PC-9 (cell line): ENCODE data around the gene PHYKPL. TPM values are rescaled to one million over a fixed set of nuclear protein-coding genes. Genes with fewer than 3 reads are reported as not detected.

ENCODE experiments used
- BruUV-seq: library from RNA; stranded (reverse); fragments of 400-500 nt; replicated peaks from 2 replicates; lab custom pipeline; 2021; lab: Mats Ljungman, UMichigan
- CTCF ChIA-PET: fragments of 300-600 bp; sonication (Branson Sonifier 250); formaldehyde crosslinking; loops from one replicate; lab custom pipeline; 2022; ENCODE audit warnings: antibody characterized with exemption; lab: Charles Lee
- POLR2A ChIA-PET: fragments of 300-600 bp; sonication (Branson Sonifier 250); formaldehyde crosslinking; loops from one replicate; lab custom pipeline; 2022; ENCODE audit warnings: antibody characterized with exemption; ENCODE audit not compliant: unreplicated experiment; lab: Charles Lee
- DNase-seq, 2 experiments: peaks; one replicate each; pipeline versions ENCODE4 v3.0.0 to v3.0.0-alpha.2; 2015 to 2022; ENCODE audit warnings: mixed read lengths in 1 of 2
- H2AFZ ChIP-seq: fragments of 200-600 bp; sonication (generic); 2 replicates; pipeline ENCODE4 v1.8.1; 2017; ENCODE audit warnings: antibody characterized with exemption
- H3F3A ChIP-seq: fragments of 200-600 bp; sonication (generic); 2 replicates; pipeline ENCODE4 v1.8.1; 2017; ENCODE audit warnings: antibody characterized with exemption, mild to moderate bottlenecking, low read depth; ENCODE audit not compliant: insufficient read depth
- H3K27ac ChIP-seq: fragments of 200-600 bp; sonication (generic); 2 replicates; pipeline ENCODE4 v1.6.1; 2016; ENCODE audit warnings: mixed run types
- H3K27me3 ChIP-seq: fragments of 200-600 bp; sonication (generic); 2 replicates; pipeline ENCODE4 v1.6.1; 2016; ENCODE audit warnings: low read depth, mixed run types; ENCODE audit not compliant: insufficient read depth
- H3K36me3 ChIP-seq: fragments of 200-600 bp; sonication (generic); 2 replicates; pipeline ENCODE4 v1.6.1; 2016; ENCODE audit warnings: low read depth, mixed run types
- H3K4me1 ChIP-seq: fragments of 200-600 bp; sonication (generic); replicated peaks from 2 replicates; pipeline ENCODE4 v1.6.1; 2016; ENCODE audit warnings: mixed run types; ENCODE audit not compliant: insufficient read depth
- H3K4me2 ChIP-seq: fragments of 200-600 bp; sonication (generic); 2 replicates; pipeline ENCODE4 v1.6.1; 2017; ENCODE audit warnings: mixed run types
- H3K4me3 ChIP-seq: fragments of 200-600 bp; sonication (generic); 2 replicates; pipeline ENCODE4 v1.6.1; 2016; ENCODE audit warnings: mixed run types
- H3K79me2 ChIP-seq: fragments of 200-600 bp; sonication (generic); 2 replicates; pipeline ENCODE4 v1.6.1; 2017; ENCODE audit warnings: low read depth, mixed run types
- H3K9me2 ChIP-seq: fragments of 200-600 bp; sonication (generic); 2 replicates; pipeline ENCODE4 v1.8.1; 2017; ENCODE audit warnings: mild to moderate bottlenecking; ENCODE audit not compliant: insufficient read depth
- H3K9me3 ChIP-seq: fragments of 200-600 bp; sonication (generic); 2 replicates; pipeline ENCODE4 v1.8.1; 2016; ENCODE audit warnings: low read depth; ENCODE audit not compliant: insufficient read depth
- H4K20me1 ChIP-seq: fragments of 200-600 bp; sonication (generic); 2 replicates; pipeline ENCODE4 v1.8.1; 2017; ENCODE audit not compliant: insufficient read depth
- EZH2 ChIP-seq: fragments of 200-600 bp; sonication (generic); IDR thresholded peaks from 2 replicates; pipeline ENCODE4 v1.8.0; 2017; ENCODE audit warnings: antibody characterized with exemption, low read depth
- intact Hi-C: fragments of 100-400 bp; cut with micrococcal nuclease; formaldehyde crosslinking; loops from one replicate; pipeline ENCODE4 v1.10.0; 2022; ENCODE audit not compliant: unreplicated experiment
- total RNA-seq: library from RNA; stranded (reverse); gene quantifications from 2 replicates; pipeline ENCODE4 v1.2.3, GENCODE V29; 2021
- TF ChIP-seq, protein P1 (sequence below): fragments of 200-600 bp; sonication (generic); conservative IDR thresholded peaks from 2 replicates; pipeline ENCODE4 v1.6.1; 2017; ENCODE audit warnings: mixed run types, antibody characterized with exemption, mild to moderate bottlenecking, moderate library complexity

The PHYKPL gene
- total RNA-seq, 1 experiment from 2014 or later, result 73.7 TPM

GRCh38 chr5:178177569-178177968, 55.0 kb downstream of the PHYKPL start:
- ChIA-PET CTCF (no interaction called here), POLR2A (no interaction called here)
- Histone ChIP-seq H3F3A (peaks cover 8% of the 10 kb centered on the region; the same call in 1 of the 2 replicates), H3K4me1 (peaks cover 9% of the 10 kb centered on the region; the same call in 1 of the 2 replicates), H3K4me3 (no peak overlapping the region), H3K27me3 (no peaks in the 10 kb centered on the region), H3K27ac (no peak overlapping the region), H3K9me2 (no peaks in the 10 kb centered on the region), H4K20me1 (no peaks in the 10 kb centered on the region), H3K79me2 (no peaks in the 10 kb centered on the region), H3K36me3 (no peaks in the 10 kb centered on the region), H3K4me2 (no peak overlapping the region), H3K9me3 (no peaks in the 10 kb centered on the region), H2AFZ (no peak overlapping the region)
- intact Hi-C loops, result no loop called here
- DNase-seq, result no peak
- no TSS peak for BruUV-seq
- TF ChIP-seq EZH2, result no peak
- TF ChIP-seq, protein P1, sequence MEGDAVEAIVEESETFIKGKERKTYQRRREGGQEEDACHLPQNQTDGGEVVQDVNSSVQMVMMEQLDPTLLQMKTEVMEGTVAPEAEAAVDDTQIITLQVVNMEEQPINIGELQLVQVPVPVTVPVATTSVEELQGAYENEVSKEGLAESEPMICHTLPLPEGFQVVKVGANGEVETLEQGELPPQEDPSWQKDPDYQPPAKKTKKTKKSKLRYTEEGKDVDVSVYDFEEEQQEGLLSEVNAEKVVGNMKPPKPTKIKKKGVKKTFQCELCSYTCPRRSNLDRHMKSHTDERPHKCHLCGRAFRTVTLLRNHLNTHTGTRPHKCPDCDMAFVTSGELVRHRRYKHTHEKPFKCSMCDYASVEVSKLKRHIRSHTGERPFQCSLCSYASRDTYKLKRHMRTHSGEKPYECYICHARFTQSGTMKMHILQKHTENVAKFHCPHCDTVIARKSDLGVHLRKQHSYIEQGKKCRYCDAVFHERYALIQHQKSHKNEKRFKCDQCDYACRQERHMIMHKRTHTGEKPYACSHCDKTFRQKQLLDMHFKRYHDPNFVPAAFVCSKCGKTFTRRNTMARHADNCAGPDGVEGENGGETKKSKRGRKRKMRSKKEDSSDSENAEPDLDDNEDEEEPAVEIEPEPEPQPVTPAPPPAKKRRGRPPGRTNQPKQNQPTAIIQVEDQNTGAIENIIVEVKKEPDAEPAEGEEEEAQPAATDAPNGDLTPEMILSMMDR, result no peak

DNA sequence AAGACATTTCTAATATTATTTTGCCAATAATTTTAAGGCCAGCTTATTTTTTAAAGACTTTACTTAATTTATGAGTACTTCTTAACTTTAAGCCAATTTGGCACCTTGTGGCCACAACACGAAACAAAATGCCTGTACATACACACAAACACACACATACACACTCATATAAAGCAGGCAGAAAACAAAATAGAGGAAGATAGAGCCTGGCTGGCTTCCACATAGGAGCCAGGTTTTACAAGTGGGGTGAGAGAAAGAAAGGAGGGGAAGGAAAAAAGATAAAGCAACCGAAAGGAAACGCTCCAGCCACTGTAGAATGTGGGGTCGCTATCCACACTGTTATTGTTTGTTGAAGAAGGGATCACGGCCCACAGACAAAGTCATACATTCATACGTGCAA, 55.8 kb downstream of the PHYKPL start:
- intact Hi-C loops, result no loop called here
- no peaks in the 10 kb centered on the region for H3K9me2 ChIP-seq
- BruUV-seq, result no TSS peak
- H3K4me3 ChIP-seq, result no peak overlapping the region
- DNase-seq, result no peak
- H4K20me1 ChIP-seq, result no peaks in the 10 kb centered on the region
- H3K79me2 ChIP-seq, result no peaks in the 10 kb centered on the region
- H3F3A ChIP-seq, result peaks cover 5% of the 10 kb centered on the region; the same call in 1 of the 2 replicates
- H3K27ac ChIP-seq, result no peak overlapping the region
- no peak overlapping the region for H3K4me2 ChIP-seq
- ChIA-PET POLR2A (no interaction called here), CTCF (no interaction called here)
- TF ChIP-seq EZH2, result no peak
- TF ChIP-seq, protein P1, result no peak
- H3K9me3 ChIP-seq, result no peaks in the 10 kb centered on the region
- no peak overlapping the region for H2AFZ ChIP-seq
- no peaks in the 10 kb centered on the region for H3K36me3 ChIP-seq
- peaks cover under 1% of the 10 kb centered on the region; the same call in 1 of the 2 replicates for H3K4me1 ChIP-seq
- H3K27me3 ChIP-seq, result no peaks in the 10 kb centered on the region

- no peak overlapping the region for H3K4me3 ChIP-seq
- no peaks in the 10 kb centered on the region for H3K9me3 ChIP-seq
- no peaks in the 10 kb centered on the region for H3K79me2 ChIP-seq
- H3K36me3 ChIP-seq, result no peaks in the 10 kb centered on the region
- BruUV-seq, result no TSS peak
- H3F3A ChIP-seq, result 0 out of 2 replicates have a peak, but pooled peaks cover 5% of the 10 kb centered on the region
- intact Hi-C loops, result no loop called here
- DNase-seq, result no peak
- no peak for TF ChIP-seq EZH2
- TF ChIP-seq, protein P1, result no peak
- no peaks in the 10 kb centered on the region for H3K4me1 ChIP-seq
- no peak overlapping the region for H3K27ac ChIP-seq
- POLR2A ChIA-PET, result interaction anchor here (0.6 kb wide), 1 partner anchor 823 kb away, joined by 12 read pairs; no protein-coding TSS in a partner anchor
- no peak overlapping the region for H2AFZ ChIP-seq
- CTCF ChIA-PET, result no interaction called here
- H4K20me1 ChIP-seq, result no peaks in the 10 kb centered on the region
- H3K27me3 ChIP-seq, result peaks cover 4% of the 10 kb centered on the region; the same call in 1 of the 2 replicates
- no peak overlapping the region for H3K4me2 ChIP-seq
- no peaks in the 10 kb centered on the region for H3K9me2 ChIP-seq
Observed at GRCh38 chr5:178174456-178174855, 58.1 kb downstream of the PHYKPL start.
